OCI-LY1 (cell line): ENCODE data around the gene DNAH11.

Source experiments
- EZH2 ChIP-seq: fragments of 200-600 bp; sonication (generic), shearing (Covaris generic); IDR thresholded peaks from 2 replicates; pipeline ENCODE4 v1.8.0; 2017; ENCODE audit warnings: borderline replicate concordance, mixed run types, mild to moderate bottlenecking, antibody characterized with exemption, low read length, moderate library complexity, mixed read lengths
- TF ChIP-seq, protein P1 (sequence below): fragments of 200-600 bp; sonication (generic), shearing (Covaris generic); IDR thresholded peaks from 2 replicates; pipeline ENCODE4 v1.5.1; 2017; ENCODE audit warnings: mild to moderate bottlenecking, antibody characterized with exemption, low read length, moderate library complexity, mixed read lengths

DNA sequence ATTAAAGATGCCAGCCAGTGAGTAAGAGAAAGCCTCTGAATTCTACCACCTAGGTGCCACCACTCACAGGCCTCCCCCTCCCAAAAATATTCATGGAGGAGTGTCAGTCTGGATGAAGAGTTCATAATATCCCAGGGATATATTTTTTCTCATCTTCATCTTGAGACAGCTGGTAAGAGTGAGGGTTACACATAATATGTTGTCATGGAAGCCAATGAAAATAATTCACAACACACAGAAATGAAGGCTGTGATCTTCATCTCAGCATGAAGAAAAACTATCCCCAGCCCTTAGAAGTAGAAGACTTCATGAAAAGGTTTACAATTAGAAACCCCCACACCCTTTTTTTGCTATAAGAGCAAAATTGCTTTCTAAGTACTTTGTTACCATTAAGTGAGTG is 175.6 kb downstream of the DNAH11 start:
- TF ChIP-seq, protein P1, sequence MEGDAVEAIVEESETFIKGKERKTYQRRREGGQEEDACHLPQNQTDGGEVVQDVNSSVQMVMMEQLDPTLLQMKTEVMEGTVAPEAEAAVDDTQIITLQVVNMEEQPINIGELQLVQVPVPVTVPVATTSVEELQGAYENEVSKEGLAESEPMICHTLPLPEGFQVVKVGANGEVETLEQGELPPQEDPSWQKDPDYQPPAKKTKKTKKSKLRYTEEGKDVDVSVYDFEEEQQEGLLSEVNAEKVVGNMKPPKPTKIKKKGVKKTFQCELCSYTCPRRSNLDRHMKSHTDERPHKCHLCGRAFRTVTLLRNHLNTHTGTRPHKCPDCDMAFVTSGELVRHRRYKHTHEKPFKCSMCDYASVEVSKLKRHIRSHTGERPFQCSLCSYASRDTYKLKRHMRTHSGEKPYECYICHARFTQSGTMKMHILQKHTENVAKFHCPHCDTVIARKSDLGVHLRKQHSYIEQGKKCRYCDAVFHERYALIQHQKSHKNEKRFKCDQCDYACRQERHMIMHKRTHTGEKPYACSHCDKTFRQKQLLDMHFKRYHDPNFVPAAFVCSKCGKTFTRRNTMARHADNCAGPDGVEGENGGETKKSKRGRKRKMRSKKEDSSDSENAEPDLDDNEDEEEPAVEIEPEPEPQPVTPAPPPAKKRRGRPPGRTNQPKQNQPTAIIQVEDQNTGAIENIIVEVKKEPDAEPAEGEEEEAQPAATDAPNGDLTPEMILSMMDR = no peak
- no peak for TF ChIP-seq EZH2
